K562 (cell line): ENCODE measurements around the gene MAP4K1. TPM values are rescaled to one million over a fixed set of nuclear protein-coding genes. Genes with fewer than 3 reads are reported as not detected.

Experiments
- ARID1B ChIP-seq: fragments of 450-650 bp; IDR thresholded peaks from 2 replicates; pipeline ENCODE4 v1.6.1; 2016; ENCODE audit warnings: antibody characterized with exemption, mild to moderate bottlenecking, inconsistent platforms
- ATF3 ChIP-seq, 2 experiments: fragments of 450-650 bp in 1 of 2; sonication (generic) in 1 of 2; formaldehyde crosslinking in 1 of 2; IDR thresholded peaks in 1 of 2; conservative IDR thresholded peaks in 1 of 2; 2 replicates each; pipeline versions ENCODE4 v1.6.1 to v1.8.1; 2016 to 2023; ENCODE audit warnings: mild to moderate bottlenecking in 2 of 2, moderate library complexity in 2 of 2, inconsistent platforms in 1 of 2, missing genetic modification reagents in 1 of 2
- ATF7 ChIP-seq: fragments of 450-650 bp; IDR thresholded peaks from 2 replicates; pipeline ENCODE4 v1.7.1; 2014; ENCODE audit warnings: mild to moderate bottlenecking, moderate library complexity
- E2F6 ChIP-seq, 2 experiments: IDR thresholded peaks; 2 replicates each; pipeline ENCODE4 v1.6.1; 2011; ENCODE audit warnings: borderline replicate concordance in 1 of 2, control low read depth in 1 of 2, low read depth in 1 of 2, low read length in 1 of 2, mild to moderate bottlenecking in 1 of 2, mixed read lengths in 1 of 2, moderate library complexity in 1 of 2; ENCODE audit not compliant: insufficient read depth in 1 of 2, insufficient read length in 1 of 2, poor library complexity in 1 of 2, severe bottlenecking in 1 of 2; ENCODE audit errors: extremely low read depth in 1 of 2
- MEIS2 ChIP-seq: fragments of 450-650 bp; IDR thresholded peaks from 2 replicates; pipeline ENCODE4 v1.6.1; 2014; ENCODE audit warnings: mild to moderate bottlenecking; ENCODE audit not compliant: partially characterized antibody
- MGA ChIP-seq: fragments of 450-650 bp; IDR thresholded peaks from 2 replicates; pipeline ENCODE4 v1.6.1; 2016; ENCODE audit warnings: mild to moderate bottlenecking, moderate library complexity
- NRF1 ChIP-seq, 2 experiments: fragments of 450-650 bp; IDR thresholded peaks in 1 of 2; conservative IDR thresholded peaks in 1 of 2; 2 replicates each; pipeline ENCODE4 v1.6.1; 2014; ENCODE audit warnings: mild to moderate bottlenecking in 2 of 2
- VEZF1 ChIP-seq: fragments of 200-800 bp; sonication (Bioruptor generic); IDR thresholded peaks from 2 replicates; pipeline ENCODE4 v1.6.1; 2017; ENCODE audit warnings: missing genetic modification characterization, missing compliant biosample characterization
- ZNF217 ChIP-seq: sonication (generic); formaldehyde crosslinking; IDR thresholded peaks from 2 replicates; pipeline ENCODE4 v1.8.0; 2022; ENCODE audit warnings: mild to moderate bottlenecking, missing genetic modification reagents
- polyA plus RNA-seq, 8 experiments: library from polyadenylated mRNA; depleted of rRNA in 4 of 8; stranded (reverse) in 5 of 8; unstranded in 3 of 8; fragments of >200 nt; fragmentation: Nextera tagmentation in 2 of 8; fragmentation: Illumina TruSeq in 1 of 8; extraction: Ambion mirVana in 2 of 8; extraction: Trizol in 1 of 8; gene quantifications; 2 replicates each; pipeline versions ENCODE4 v1.2.1 to v1.2.3, GENCODE V29; 2011 to 2014; ENCODE audit warnings: inconsistent platforms in 1 of 8, missing spikeins in 1 of 8
- total RNA-seq, 7 experiments: library from RNA; depleted of rRNA in 6 of 7; stranded (reverse); fragments of >200 nt in 6 of 7; fragmentation: Illumina TruSeq in 2 of 7; extraction: Trizol in 2 of 7; gene quantifications; 2 replicates each; pipeline versions ENCODE4 v1.2.1 to v1.2.3, GENCODE V29; 2011 to 2021; ENCODE audit warnings: low replicate concordance in 1 of 7

Gene MAP4K1
- total and polyA plus RNA-seq, 9 of the 15 experiments (the other 6 are each of a cell fraction or from before 2014, with no cell fraction given): 0.14 to 3.2 (median 0.73) TPM; not detected in 1

- TF ChIP-seq MGA (no peak), ZNF217 (CRISPR knock-in tag) (no peak), VEZF1 (0 out of 2 replicates have a peak, but pooled peaks have one; percentile 4), E2F6 (IDR thresholded peaks at IDR 0.05; ENCODE audit: borderline replicate concordance in 1 of 2, extremely low read depth in 1 of 2, insufficient read depth in 1 of 2, insufficient read length in 1 of 2, low read depth in 1 of 2, low read length in 1 of 2, poor library complexity in 1 of 2, severe bottlenecking in 1 of 2) (no peak), ARID1B (peak; percentile 20; the same call in 1 of the 2 replicates), NRF1 (conservative IDR thresholded peaks at IDR 0.05 in 1 of 2, IDR thresholded peaks at IDR 0.05 in 1 of 2) (no peak), ATF3 (IDR thresholded peaks at IDR 0.05) (peak; percentile 80), ATF3 (CRISPR knock-in tag; conservative IDR thresholded peaks at IDR 0.05) (no peak), MEIS2 (peak; percentile 18), ATF7 (peak; percentile 54; the same call in 1 of the 2 replicates)
Measured at GRCh38 chr19:38666663-38667511, 49.1 kb upstream of the MAP4K1 start (continued).
